ENCODE data around the gene SERGEF. TPM values are rescaled to one million over a fixed set of nuclear protein-coding genes. Genes with fewer than 3 reads are reported as not detected.

The SERGEF gene
- total and polyA plus RNA-seq, 2 of the 4 experiments (the other 2 are of a cell fraction), result 12.2 to 18.1 TPM

GRCh38 chr11:17810041-17810440, 202.8 kb downstream of the SERGEF start:
- Histone ChIP-seq H4K20me1 (ENCODE audit: insufficient read depth, low read length) (no peaks in the 10 kb centered on the region), H3K56ac (ENCODE audit: extremely low read depth, insufficient read depth, low read length) (no peak overlapping the region), H3K9me3 (ENCODE audit: control insufficient read depth, insufficient read depth, low read length) (no peaks in the 10 kb centered on the region), H2BK15ac (ENCODE audit: low read depth, low read length) (no peak overlapping the region), H2AK9ac (replicated peaks; ENCODE audit: low read depth, low read length, poor library complexity) (no peak overlapping the region), H3K36me3 (ENCODE audit: control insufficient read depth, insufficient read depth, low read length) (no peaks in the 10 kb centered on the region), H3K9ac (ENCODE audit: low read depth, low read length) (no peak overlapping the region), H3K4me2 (ENCODE audit: low read depth, low read length) (no peak overlapping the region), H3K18ac (ENCODE audit: low read depth, low read length) (no peak overlapping the region), H3K23ac (ENCODE audit: low read depth, low read length) (no peak overlapping the region), H2AK5ac (ENCODE audit: low read depth, low read length) (no peak overlapping the region; the same call in 1 of the 2 replicates), H2BK120ac (ENCODE audit: low read depth, low read length) (no peak overlapping the region), H2AFZ (replicated peaks; ENCODE audit: low read length, poor library complexity) (no peak overlapping the region), H3K27ac (ENCODE audit: insufficient read depth, low read length) (no peak overlapping the region), H3K14ac (replicated peaks; ENCODE audit: low read depth, low read length) (no peak overlapping the region), H3K4me3 (ENCODE audit: insufficient read depth, low read depth, low read length) (no peak overlapping the region), H3K9me1 (ENCODE audit: insufficient read depth, low read length) (peaks cover 3% of the 10 kb centered on the region; the same call in 1 of the 2 replicates), H4K91ac (ENCODE audit: insufficient read depth, low read depth, low read length) (no peak overlapping the region), H3K79me1 (ENCODE audit: low read depth in 1 of 2, low read length in 2 of 2) (no peaks in the 10 kb centered on the region), H2BK5ac (ENCODE audit: low read depth, low read length, poor library complexity, severe bottlenecking) (no peak overlapping the region), H3K4me1 (ENCODE audit: control insufficient read depth, insufficient read depth, low read length) (peaks cover 10% of the 10 kb centered on the region), H3K4ac (ENCODE audit: low read depth, low read length) (no peak overlapping the region), H3K27me3 (ENCODE audit: control insufficient read depth, insufficient read depth, low read length) (no peaks in the 10 kb centered on the region), H2BK20ac (ENCODE audit: low read depth, low read length) (no peak overlapping the region), H4K8ac (ENCODE audit: low read depth in 2 of 2, low read length in 2 of 2) (no peak overlapping the region), H4K5ac (ENCODE audit: low read depth, low read length) (no peak overlapping the region)
- ChIA-PET POLR2A (ENCODE audit: unreplicated experiment) (no interaction called here), CTCF (no interaction called here)
- no TSS peak for BruUV-seq (replicated peaks)
- WGBS, 2 experiments (ENCODE audit: extremely low coverage in 2 of 2, insufficient read length in 1 of 2), result no CpG with 5 or more reads among the region's 1 CpG
- intact Hi-C loops (cut with micrococcal nuclease) (no loop called here), in situ Hi-C loops (cut with MboI; ENCODE audit: low sequenced_read_pairs) (no loop called here), dilution Hi-C loops (cut with HindIII; ENCODE audit: low sequenced_read_pairs, unreplicated experiment) (no loop called here)
- TF ChIP-seq POLR2A (IDR thresholded peaks at IDR 0.05; ENCODE audit: low read depth, low read length), result no peak
- TF ChIP-seq SMC3 (IDR thresholded peaks at IDR 0.05; ENCODE audit: low read depth, low read length), result no peak
- no peak for TF ChIP-seq USF2 (IDR thresholded peaks at IDR 0.05; ENCODE audit: low read depth, low read length)
- no peak for TF ChIP-seq MXI1 (IDR thresholded peaks at IDR 0.05; ENCODE audit: borderline replicate concordance, low read depth, low read length)
- TF ChIP-seq BHLHE40 (IDR thresholded peaks at IDR 0.05; ENCODE audit: low read depth, low read length), result no peak
- no peak for TF ChIP-seq MAZ (IDR thresholded peaks at IDR 0.05; ENCODE audit: borderline replicate concordance, low read depth, low read length)
- TF ChIP-seq RAD21 (IDR thresholded peaks at IDR 0.05; ENCODE audit: low read length), result no peak
- no peak for TF ChIP-seq ELK1 (IDR thresholded peaks at IDR 0.05; ENCODE audit: borderline replicate concordance, low read depth, low read length)
- TF ChIP-seq RFX5 (IDR thresholded peaks at IDR 0.05; ENCODE audit: low read depth, low read length), result no peak
- DNase-seq (no peak), ATAC-seq (ENCODE audit: low read depth) (no peak)

Measured in IMR-90 (cell line).